Activated CD8-positive, alpha-beta memory T cell treated with anti-CD3 and anti-CD28 coated beads, Interleukin-2, amount 10 ng/mL, durations not matched to agents 7 days and 5 days (primary cell): ENCODE data around the gene ADGRG6. TPM values are rescaled to one million over a fixed set of nuclear protein-coding genes. Genes with fewer than 3 reads are reported as not detected.

ENCODE experiments used
- ATAC-seq: fragments of 150-1000 bp; cut with Tn5 transposase; one replicate; pipeline ENCODE4 v1.10.0; 2021; ENCODE audit warnings: moderate library complexity
- CTCF ChIA-PET: fragments of 350-600 bp; sonication (Branson Sonifier 250); formaldehyde crosslinking; loops from one replicate; lab custom pipeline; 2021; ENCODE audit warnings: antibody characterized with exemption; lab: Charles Lee
- DNase-seq: peaks from one replicate; pipeline ENCODE4 v3.0.0-alpha.2; 2020
- H3K27ac Mint-ChIP-seq: one replicate; pipeline ENCODE4 v1.8.0; 2021; ENCODE audit warnings: mild to moderate bottlenecking, mixed read lengths
- H3K27me3 Mint-ChIP-seq: one replicate; pipeline ENCODE4 v1.8.0; 2021; ENCODE audit warnings: mixed read lengths
- H3K36me3 Mint-ChIP-seq: one replicate; pipeline ENCODE4 v1.8.0; 2021; ENCODE audit warnings: mild to moderate bottlenecking, mixed read lengths
- H3K4me1 Mint-ChIP-seq: one replicate; pipeline ENCODE4 v1.8.0; 2021; ENCODE audit warnings: mixed read lengths
- H3K4me3 Mint-ChIP-seq: one replicate; pipeline ENCODE4 v1.8.0; 2021; ENCODE audit warnings: mild to moderate bottlenecking, moderate library complexity, mixed read lengths
- H3K9me3 Mint-ChIP-seq: one replicate; pipeline ENCODE4 v1.8.0; 2022; ENCODE audit warnings: low read depth, mixed read lengths
- total RNA-seq, 2 experiments: library from RNA; stranded (reverse); gene quantifications; one replicate each; pipeline ENCODE4 v1.2.3, GENCODE V29; 2021

ADGRG6 gene
- total RNA-seq, 2 experiments from 2014 or later, result 0.26 to 0.52 TPM

- CTCF ChIA-PET, result no interaction called here
- Mint-ChIP-seq H3K9me3 (no peaks in the 10 kb centered on the region), H3K36me3 (no peaks in the 10 kb centered on the region), H3K27ac (no peak overlapping the region), H3K27me3 (peaks cover 10% of the 10 kb centered on the region), H3K4me3 (no peak overlapping the region), H3K4me1 (no peaks in the 10 kb centered on the region)
- DNase-seq, result no peak
- no peak for ATAC-seq
These were observed 47.5 kb downstream of the ADGRG6 start for GRCh38 chr6:142349215-142349823.

- CTCF ChIA-PET, result no interaction called here
- peaks cover 6% of the 10 kb centered on the region for H3K27me3 Mint-ChIP-seq
- H3K27ac Mint-ChIP-seq, result no peak overlapping the region
- H3K36me3 Mint-ChIP-seq, result no peaks in the 10 kb centered on the region
- H3K4me1 Mint-ChIP-seq, result no peaks in the 10 kb centered on the region
- DNase-seq (no peak), ATAC-seq (no peak)
- H3K4me3 Mint-ChIP-seq, result no peak overlapping the region
- no peaks in the 10 kb centered on the region for H3K9me3 Mint-ChIP-seq
These were observed 48.5 kb downstream of the ADGRG6 start for GRCh38 chr6:142350309-142350708.

GRCh38 chr6:142353690-142354089, 51.9 kb downstream of the ADGRG6 start:
- no peak overlapping the region for H3K27ac Mint-ChIP-seq
- CTCF ChIA-PET, result no interaction called here
- DNase-seq, result no peak
- H3K4me3 Mint-ChIP-seq, result no peak overlapping the region
- H3K4me1 Mint-ChIP-seq, result no peaks in the 10 kb centered on the region
- no peaks in the 10 kb centered on the region for H3K36me3 Mint-ChIP-seq
- no peaks in the 10 kb centered on the region for H3K9me3 Mint-ChIP-seq
- H3K27me3 Mint-ChIP-seq, result no peaks in the 10 kb centered on the region
- no peak for ATAC-seq

- CTCF ChIA-PET, result no interaction called here
- Mint-ChIP-seq H3K4me3 (no peak overlapping the region), H3K4me1 (no peaks in the 10 kb centered on the region), H3K9me3 (no peaks in the 10 kb centered on the region), H3K27ac (no peak overlapping the region), H3K27me3 (no peaks in the 10 kb centered on the region), H3K36me3 (no peaks in the 10 kb centered on the region)
- ATAC-seq (no peak), DNase-seq (no peak)
These were observed 52.8 kb downstream of the ADGRG6 start for GRCh38 chr6:142354650-142355049.

GRCh38 chr6:142355520-142356174, 53.8 kb downstream of the ADGRG6 start:
- DNase-seq, result no peak
- no peak overlapping the region for H3K4me3 Mint-ChIP-seq
- no peaks in the 10 kb centered on the region for H3K4me1 Mint-ChIP-seq
- CTCF ChIA-PET, result interaction anchor here (1.2 kb wide), 1 partner anchor 119 kb away, joined by 3 read pairs; no protein-coding TSS in a partner anchor
- H3K36me3 Mint-ChIP-seq, result no peaks in the 10 kb centered on the region
- H3K27ac Mint-ChIP-seq, result no peak overlapping the region
- ATAC-seq, result no peak
- no peaks in the 10 kb centered on the region for H3K27me3 Mint-ChIP-seq
- no peaks in the 10 kb centered on the region for H3K9me3 Mint-ChIP-seq

- CTCF ChIA-PET, result interaction anchor here (1.2 kb wide), 1 partner anchor 118 kb away, joined by 3 read pairs; no protein-coding TSS in a partner anchor
- DNase-seq (no peak), ATAC-seq (no peak)
- Mint-ChIP-seq H3K4me3 (no peak overlapping the region), H3K9me3 (no peaks in the 10 kb centered on the region), H3K4me1 (no peaks in the 10 kb centered on the region), H3K27me3 (no peaks in the 10 kb centered on the region), H3K27ac (no peak overlapping the region), H3K36me3 (no peaks in the 10 kb centered on the region)
These were observed 54.5 kb downstream of the ADGRG6 start for GRCh38 chr6:142356201-142356883.

- H3K27ac Mint-ChIP-seq, result no peak overlapping the region
These were observed 55.0 kb downstream of the ADGRG6 start for GRCh38 chr6:142356884-142357225.

GRCh38 chr6:142357879-142358278, 56.1 kb downstream of the ADGRG6 start:
- CTCF ChIA-PET, result no interaction called here
- no peak overlapping the region for H3K4me3 Mint-ChIP-seq
- H3K36me3 Mint-ChIP-seq, result no peaks in the 10 kb centered on the region
- no peaks in the 10 kb centered on the region for H3K9me3 Mint-ChIP-seq
- ATAC-seq (no peak), DNase-seq (no peak)
- peaks cover 7% of the 10 kb centered on the region for H3K27me3 Mint-ChIP-seq
- H3K27ac Mint-ChIP-seq, result no peak overlapping the region
- H3K4me1 Mint-ChIP-seq, result no peaks in the 10 kb centered on the region

More at GRCh38 chr6:142356884-142357225, 55.0 kb downstream of the ADGRG6 start:
- Mint-ChIP-seq H3K4me1 (no peaks in the 10 kb centered on the region), H3K36me3 (no peaks in the 10 kb centered on the region), H3K27me3 (peaks cover 1% of the 10 kb centered on the region), H3K9me3 (no peaks in the 10 kb centered on the region), H3K4me3 (no peak overlapping the region)
- CTCF ChIA-PET, result interaction anchor here (1.2 kb wide), 1 partner anchor 118 kb away, joined by 3 read pairs; no protein-coding TSS in a partner anchor
- DNase-seq (no peak), ATAC-seq (no peak)

- H3K27me3 Mint-ChIP-seq, result peaks cover 7% of the 10 kb centered on the region
- no peak for ATAC-seq
- H3K4me3 Mint-ChIP-seq, result no peak overlapping the region
- CTCF ChIA-PET, result no interaction called here
- no peak for DNase-seq
- H3K9me3 Mint-ChIP-seq, result no peaks in the 10 kb centered on the region
- no peak overlapping the region for H3K27ac Mint-ChIP-seq
- H3K4me1 Mint-ChIP-seq, result no peaks in the 10 kb centered on the region
- no peaks in the 10 kb centered on the region for H3K36me3 Mint-ChIP-seq
These were observed 57.6 kb downstream of the ADGRG6 start for GRCh38 chr6:142359271-142359960.

GRCh38 chr6:142361345-142361744, 59.5 kb downstream of the ADGRG6 start:
- Mint-ChIP-seq H3K27ac (no peak overlapping the region), H3K9me3 (no peaks in the 10 kb centered on the region), H3K27me3 (peaks cover 12% of the 10 kb centered on the region), H3K4me3 (no peak overlapping the region), H3K36me3 (no peaks in the 10 kb centered on the region), H3K4me1 (no peaks in the 10 kb centered on the region)
- ATAC-seq (no peak), DNase-seq (no peak)
- CTCF ChIA-PET, result no interaction called here

- ATAC-seq, result no peak
- peaks cover 12% of the 10 kb centered on the region for H3K27me3 Mint-ChIP-seq
These were observed 60.3 kb downstream of the ADGRG6 start for GRCh38 chr6:142361779-142362750.

GRCh38 chr6:142367061-142367460, 65.3 kb downstream of the ADGRG6 start:
- Mint-ChIP-seq H3K36me3 (no peaks in the 10 kb centered on the region), H3K4me3 (no peak overlapping the region), H3K27me3 (peaks cover 18% of the 10 kb centered on the region), H3K27ac (no peak overlapping the region), H3K4me1 (no peaks in the 10 kb centered on the region), H3K9me3 (no peaks in the 10 kb centered on the region)
- no peak for ATAC-seq
- CTCF ChIA-PET, result no interaction called here
- DNase-seq, result no peak

More at GRCh38 chr6:142361779-142362750, 60.3 kb downstream of the ADGRG6 start:
- Mint-ChIP-seq H3K4me3 (no peak overlapping the region), H3K36me3 (no peaks in the 10 kb centered on the region), H3K9me3 (no peaks in the 10 kb centered on the region), H3K4me1 (no peaks in the 10 kb centered on the region), H3K27ac (no peak overlapping the region)
- DNase-seq, result no peak
- CTCF ChIA-PET, result no interaction called here
